T follicular helper cell (primary cell): Measurements from ENCODE around the gene CAMK2N2.
"Not testable (repeated sequence)": the region's sequence is repeated elsewhere in the genome, so short reads cannot be mapped to it uniquely, and the experiment has no call there.

Source experiments
- DNase-seq: peaks from one replicate; pipeline ENCODE4 v3.0.0-alpha.2; 2020; ENCODE audit warnings: low read depth

CAMK2N2 gene

GRCh38 chr3:184275381-184275701 is 14.0 kb upstream of the CAMK2N2 start:
- no peak for DNase-seq

GRCh38 chr3:184272269-184272668 is 10.9 kb upstream of the CAMK2N2 start:
- DNase-seq = no peak

GRCh38 chr3:184267249-184267648 is 5.9 kb upstream of the CAMK2N2 start:
- not testable (repeated sequence) for DNase-seq

- DNase-seq = no peak
Measured at GRCh38 chr3:184262764-184263179, 1.4 kb upstream of the CAMK2N2 start.

- DNase-seq = no peak
Measured at GRCh38 chr3:184261854-184262763, 756 bp upstream of the CAMK2N2 start.

- no peak for DNase-seq
Measured at GRCh38 chr3:184260724-184261269, 556 bp downstream of the CAMK2N2 start.

- no peak for DNase-seq
Measured at GRCh38 chr3:184259878-184260723, 1.3 kb downstream of the CAMK2N2 start.

GRCh38 chr3:184259396-184259877 is 1.9 kb downstream of the CAMK2N2 start:
- DNase-seq = no peak

GRCh38 chr3:184258926-184259325 is 2.4 kb downstream of the CAMK2N2 start:
- DNase-seq = no peak

GRCh38 chr3:184257083-184257915 is 4.1 kb downstream of the CAMK2N2 start:
- no peak for DNase-seq

- DNase-seq = no peak
Measured at GRCh38 chr3:184255291-184256039, 5.9 kb downstream of the CAMK2N2 start.

- peak; percentile 83 for DNase-seq
Measured at GRCh38 chr3:184250167-184250828, 11.1 kb downstream of the CAMK2N2 start.

GRCh38 chr3:184249412-184250166 is 11.8 kb downstream of the CAMK2N2 start, which contains the start of gene EEF1AKMT4:
Gene EEF1AKMT4, plus strand, starts transcription at chr3:184249672. Its CDS starts 23 bp downstream, at chr3:184249695.
- DNase-seq = peak; percentile 93

GRCh38 chr3:184248454-184249411 is 12.6 kb downstream of the CAMK2N2 start, which contains the start of gene ALG3:
Gene ALG3, minus strand, starts transcription at chr3:184248962. Its CDS starts 22 bp downstream, at chr3:184248940.
- DNase-seq = peak; percentile 78

- DNase-seq = no peak
Measured at GRCh38 chr3:184242297-184242685, 19.1 kb downstream of the CAMK2N2 start.

- no peak for DNase-seq
Measured at GRCh38 chr3:184241447-184242296, 19.7 kb downstream of the CAMK2N2 start.

GRCh38 chr3:184241141-184241446 is 20.3 kb downstream of the CAMK2N2 start:
- no peak for DNase-seq
